Ectodermal cell (in vitro differentiated cells): Measurements from ENCODE around the gene MINDY4. TPM values are rescaled to one million over a fixed set of nuclear protein-coding genes. Genes with fewer than 3 reads are reported as not detected.

Experiments used
- H3K27ac ChIP-seq: 2 replicates; pipeline ENCODE4 v1.7.0; 2013; ENCODE audit warnings: mild to moderate bottlenecking, low read depth, low read length; ENCODE audit not compliant: insufficient read depth, poor library complexity, severe bottlenecking
- H3K27me3 ChIP-seq: 2 replicates; pipeline ENCODE4 v1.7.0; 2013; ENCODE audit warnings: mild to moderate bottlenecking, low read length; ENCODE audit not compliant: insufficient read depth, control insufficient read depth, poor library complexity, severe bottlenecking
- H3K36me3 ChIP-seq: one replicate; pipeline ENCODE4 v1.7.0; 2013; ENCODE audit warnings: low read length; ENCODE audit not compliant: control insufficient read depth, insufficient read depth
- H3K4me1 ChIP-seq: one replicate; pipeline ENCODE4 v1.7.0; 2013; ENCODE audit warnings: low read length; ENCODE audit not compliant: control insufficient read depth, insufficient read depth
- H3K4me3 ChIP-seq: 2 replicates; pipeline ENCODE4 v1.7.0; 2013; ENCODE audit warnings: low read depth, low read length, control low read depth; ENCODE audit not compliant: insufficient read depth
- H3K9me3 ChIP-seq: 2 replicates; pipeline ENCODE4 v1.7.0; 2013; ENCODE audit warnings: mild to moderate bottlenecking, low read length, moderate library complexity; ENCODE audit not compliant: control insufficient read depth
- WGBS, 2 experiments: methylation state at CpG; one replicate each; pipeline ENCODE4 v1.1.7; 2013; ENCODE audit warnings: missing lambda C conversion rate in 2 of 2; 5-methylcytosine and 5-hydroxymethylcytosine counted together
- polyA plus RNA-seq, 4 experiments: library from polyadenylated mRNA; stranded (reverse); fragments of 50-300 nt; gene quantifications; one replicate each; pipeline ENCODE4 v1.2.3, GENCODE V29; 2013

The MINDY4 gene
- polyA plus RNA-seq (2013, experiment 1 of 4): 6.6 TPM
- polyA plus RNA-seq (2013, experiment 2 of 4): 7.7 TPM
- 4.5 TPM for polyA plus RNA-seq (2013, experiment 3 of 4)
- polyA plus RNA-seq (2013, experiment 4 of 4): 5.6 TPM

DNA sequence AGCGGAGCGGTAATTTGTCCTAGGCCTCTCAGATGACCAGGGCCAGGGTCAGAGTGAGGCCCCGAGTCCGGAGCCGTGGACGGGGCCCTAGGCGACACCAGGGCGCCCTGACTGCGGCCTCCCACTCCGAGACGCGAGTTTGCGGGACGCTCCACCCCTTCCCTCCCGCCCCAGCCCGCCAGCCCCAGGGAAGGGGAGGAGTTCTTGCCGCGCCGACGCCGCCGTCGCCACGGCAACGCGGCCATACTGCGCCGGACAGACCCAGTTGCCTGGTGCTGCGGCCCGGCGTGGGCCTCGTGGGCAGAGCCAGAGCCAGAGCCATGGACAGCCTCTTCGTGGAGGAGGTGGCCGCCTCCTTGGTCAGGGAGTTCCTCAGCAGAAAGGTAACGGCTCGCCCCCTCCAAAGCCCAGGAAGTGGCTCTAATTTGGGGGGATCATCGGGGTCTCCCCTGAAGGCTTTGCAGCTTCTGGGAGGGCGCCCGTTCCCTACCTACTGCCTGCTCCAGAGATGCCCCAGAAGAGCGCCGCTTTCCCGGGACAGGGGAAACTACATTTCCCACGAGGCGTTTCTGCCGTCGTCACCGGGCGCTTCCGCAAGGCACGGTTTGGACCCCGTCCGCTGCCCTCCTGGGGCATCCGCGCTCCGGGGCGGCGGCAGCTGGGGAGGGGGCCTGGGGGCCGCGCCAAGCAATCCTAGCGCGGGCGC is at the start of gene MINDY4:
MINDY4 (plus strand) TSS at position 244 of the 706 bp plus-strand sequence; CDS start at position 321, 77 bp downstream.
- Histone ChIP-seq H3K4me3 (peak within 1 kb of the TSS; percentile 73), H3K36me3 (no peaks in the 10 kb centered on the region), H3K9me3 (no peaks in the 10 kb centered on the region), H3K27ac (peak within 1 kb of the TSS; percentile 2), H3K27me3 (peaks cover 4% of the 10 kb centered on the region), H3K4me1 (peaks cover 7% of the 10 kb centered on the region)
- WGBS, 2 experiments: 2 to 3% methylated on average over 62 of the region's 62 CpGs

DNA sequence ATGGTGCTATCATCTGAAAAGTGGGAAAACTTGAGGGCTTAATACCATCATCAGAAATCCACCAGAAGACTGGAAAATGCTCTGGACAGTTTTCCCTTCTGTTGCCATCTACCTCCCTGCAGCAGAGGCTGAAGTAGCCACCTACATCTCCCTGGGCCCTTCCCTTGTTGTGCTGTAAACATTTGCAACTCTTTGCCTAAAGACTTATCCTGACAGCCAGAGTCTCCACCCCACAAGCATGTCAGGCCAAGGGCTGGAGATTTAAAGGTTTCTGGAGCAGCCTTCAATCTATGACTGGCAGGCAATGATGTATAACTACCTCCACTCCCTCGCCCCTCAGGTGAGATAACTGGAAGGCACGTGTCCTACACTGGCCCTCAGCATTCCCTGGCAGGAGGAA is 49.0 kb upstream of the MINDY4 start:
- Histone ChIP-seq H3K27ac (no peak overlapping the region), H3K27me3 (no peaks in the 10 kb centered on the region), H3K4me3 (no peak overlapping the region), H3K4me1 (peaks cover 5% of the 10 kb centered on the region), H3K9me3 (no peaks in the 10 kb centered on the region), H3K36me3 (no peaks in the 10 kb centered on the region)
- 91% methylated on average over 2 of the region's 2 CpGs for WGBS, 2 experiments

DNA sequence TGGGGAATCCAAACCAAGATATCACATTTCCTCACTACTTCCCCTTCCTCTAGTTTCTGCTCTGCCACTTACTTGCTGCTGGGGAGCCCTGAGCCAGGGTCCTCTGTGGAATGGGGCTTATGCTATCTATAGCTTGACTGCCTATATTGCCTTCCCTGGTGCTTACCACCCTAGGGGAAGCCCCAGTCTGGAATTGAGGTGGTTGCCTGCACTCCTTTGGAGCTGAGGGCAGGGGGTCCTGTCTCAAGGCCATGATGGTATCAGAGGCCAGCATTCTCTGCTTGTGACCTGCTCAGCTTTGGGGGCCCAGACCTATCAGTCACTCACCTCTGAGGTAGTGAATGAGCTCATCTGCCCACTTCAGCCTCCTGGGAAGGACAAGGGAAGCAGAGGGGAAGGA is 48.5 kb upstream of the MINDY4 start:
- Histone ChIP-seq H3K36me3 (no peaks in the 10 kb centered on the region), H3K27me3 (no peaks in the 10 kb centered on the region), H3K4me3 (no peak overlapping the region), H3K27ac (no peak overlapping the region), H3K9me3 (no peaks in the 10 kb centered on the region), H3K4me1 (peaks cover 6% of the 10 kb centered on the region)

DNA sequence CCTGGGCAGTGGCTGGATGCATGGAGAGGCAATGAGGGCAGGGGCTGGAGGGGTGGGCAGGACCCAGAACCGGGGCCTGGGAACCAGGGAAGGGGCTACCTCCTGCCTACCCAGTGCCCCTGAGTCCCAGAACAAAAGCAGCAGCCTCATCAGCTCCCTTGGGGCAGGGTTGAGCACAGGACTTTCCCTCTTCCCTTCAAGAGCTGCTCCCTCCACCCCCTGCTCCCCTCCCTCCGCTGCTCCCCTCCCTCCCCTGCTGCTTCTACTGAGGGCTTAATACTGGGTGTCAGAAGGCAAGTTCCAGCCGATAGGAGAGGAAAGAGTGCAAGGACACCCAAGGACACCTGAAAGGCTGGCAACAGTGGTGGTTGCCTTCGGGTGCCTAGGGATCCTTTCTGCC is 47.4 kb upstream of the MINDY4 start:
- no peaks in the 10 kb centered on the region for H3K27me3 ChIP-seq
- H3K4me3 ChIP-seq: no peak overlapping the region
- no peaks in the 10 kb centered on the region for H3K36me3 ChIP-seq
- H3K4me1 ChIP-seq: peaks cover 6% of the 10 kb centered on the region
- no peaks in the 10 kb centered on the region for H3K9me3 ChIP-seq
- no peak overlapping the region for H3K27ac ChIP-seq
- 70 to 78% methylated on average over 4 of the region's 4 CpGs for WGBS, 2 experiments

DNA sequence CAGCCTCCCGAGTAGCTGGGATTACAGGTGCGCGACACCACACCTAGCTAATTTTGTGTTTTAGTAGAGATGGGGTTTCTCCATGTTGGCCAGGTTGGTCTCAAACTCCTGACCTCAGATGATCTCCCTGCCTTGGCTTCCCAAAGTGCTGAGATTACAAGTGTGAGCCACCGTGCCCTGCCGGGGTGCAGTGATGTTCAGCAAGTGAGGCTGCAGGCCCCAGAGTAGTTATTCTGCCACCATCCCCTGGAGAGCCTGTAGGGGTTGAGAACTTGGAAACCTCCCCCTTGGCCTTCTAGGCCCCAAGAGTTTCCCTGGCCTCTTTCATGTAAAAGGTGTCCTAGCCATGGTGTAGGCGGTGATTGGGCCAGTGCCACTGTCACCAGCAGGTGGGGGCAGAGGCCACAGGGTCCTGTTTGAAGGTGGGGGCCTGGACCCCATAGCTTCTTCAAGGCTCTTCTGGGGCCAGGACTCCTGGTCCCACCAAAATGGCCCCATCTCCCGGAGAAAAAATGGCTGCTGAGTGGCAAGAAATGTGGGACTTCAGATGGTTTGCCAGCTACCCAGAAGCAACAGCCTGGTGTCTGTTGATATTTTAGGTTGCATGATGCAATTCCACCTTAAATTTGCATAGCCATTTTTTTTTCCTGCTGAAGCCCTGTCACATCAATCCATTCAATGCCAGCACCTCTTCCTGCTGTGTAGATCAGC is 44.8 kb upstream of the MINDY4 start:
- no peak overlapping the region for H3K4me3 ChIP-seq
- no peak overlapping the region for H3K27ac ChIP-seq
- WGBS, 2 experiments: 94 to 100% methylated on average over 7 of the region's 7 CpGs
- H3K9me3 ChIP-seq: no peaks in the 10 kb centered on the region
- H3K36me3 ChIP-seq: no peaks in the 10 kb centered on the region
- no peaks in the 10 kb centered on the region for H3K27me3 ChIP-seq
- H3K4me1 ChIP-seq: peaks cover 6% of the 10 kb centered on the region

DNA sequence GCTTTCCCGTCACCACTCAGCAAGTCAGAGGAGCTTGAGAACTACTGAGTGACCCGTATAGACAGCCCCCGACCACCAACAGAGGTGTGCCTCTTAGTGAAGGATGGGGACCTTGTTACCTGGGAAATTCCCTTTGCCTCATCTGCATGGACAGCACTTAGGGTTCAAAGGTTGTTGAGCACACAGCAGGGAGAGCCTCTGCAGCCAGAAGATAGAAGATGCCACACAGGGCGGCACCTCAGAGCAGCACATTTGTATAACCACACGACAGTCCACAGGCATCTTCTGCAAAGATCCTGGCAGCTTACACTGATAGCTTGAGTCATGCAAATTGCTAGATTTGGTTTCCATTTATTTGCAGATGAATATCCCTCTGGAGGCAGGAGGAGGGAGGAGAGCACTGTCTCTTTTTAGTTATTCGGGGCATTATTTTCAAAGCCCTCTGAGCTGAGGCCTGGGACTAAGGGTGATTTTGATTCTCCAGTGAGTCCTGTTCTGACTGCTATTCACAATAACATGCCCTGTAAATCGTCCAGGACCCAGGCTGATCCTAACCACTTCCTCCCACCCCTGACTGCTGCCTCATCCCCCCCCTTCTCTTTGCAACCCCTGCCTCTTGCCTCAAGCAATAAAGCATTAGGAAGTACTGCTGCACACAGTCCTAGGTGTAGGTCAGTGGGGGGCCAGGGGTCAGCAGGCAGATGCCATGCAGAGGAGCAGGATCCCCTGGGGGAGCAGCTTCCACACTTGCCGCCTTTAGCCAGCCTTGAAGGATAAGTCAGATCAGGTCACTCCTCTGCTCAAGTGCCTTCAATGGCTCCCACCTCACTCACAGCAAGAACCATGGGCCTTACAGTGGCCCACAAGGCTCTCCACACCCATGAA is 43.9 kb upstream of the MINDY4 start:
- H3K27ac ChIP-seq: no peak overlapping the region
- H3K27me3 ChIP-seq: no peaks in the 10 kb centered on the region
- 28 to 36% methylated on average over 8 of the region's 8 CpGs for WGBS, 2 experiments
- no peak overlapping the region for H3K4me3 ChIP-seq
- H3K9me3 ChIP-seq: no peaks in the 10 kb centered on the region
- no peaks in the 10 kb centered on the region for H3K36me3 ChIP-seq
- H3K4me1 ChIP-seq: peaks cover 6% of the 10 kb centered on the region

DNA sequence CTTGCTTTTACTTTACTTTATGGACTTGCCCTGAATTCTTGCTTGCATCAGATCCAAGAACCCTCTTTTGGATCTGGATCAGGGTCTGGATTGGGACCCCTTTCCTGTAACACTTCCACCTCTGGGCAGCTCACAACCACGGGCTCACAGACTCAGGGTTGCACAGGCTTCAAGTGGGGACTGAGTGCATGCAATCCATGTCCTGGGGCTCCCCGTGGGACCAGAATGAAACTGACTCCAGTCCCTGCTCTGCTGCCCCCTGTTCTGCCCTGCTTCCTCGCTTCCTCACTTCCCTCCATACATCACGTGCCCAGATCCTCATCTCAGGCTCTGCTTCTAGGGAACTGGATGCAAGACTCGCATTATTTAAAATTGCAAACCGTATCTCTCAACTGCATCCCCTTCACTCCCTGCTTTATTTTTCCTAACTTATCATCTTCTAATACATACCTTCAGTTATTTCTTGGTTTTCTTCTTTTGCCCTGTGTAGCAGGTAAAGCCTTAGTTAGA is 42.6 kb upstream of the MINDY4 start:
- no peaks in the 10 kb centered on the region for H3K36me3 ChIP-seq
- WGBS, 2 experiments: 81 to 82% methylated on average over 6 of the region's 6 CpGs
- H3K4me1 ChIP-seq: peaks cover 6% of the 10 kb centered on the region
- H3K9me3 ChIP-seq: no peaks in the 10 kb centered on the region
- H3K27me3 ChIP-seq: no peaks in the 10 kb centered on the region
- H3K4me3 ChIP-seq: no peak overlapping the region
- H3K27ac ChIP-seq: no peak overlapping the region

DNA sequence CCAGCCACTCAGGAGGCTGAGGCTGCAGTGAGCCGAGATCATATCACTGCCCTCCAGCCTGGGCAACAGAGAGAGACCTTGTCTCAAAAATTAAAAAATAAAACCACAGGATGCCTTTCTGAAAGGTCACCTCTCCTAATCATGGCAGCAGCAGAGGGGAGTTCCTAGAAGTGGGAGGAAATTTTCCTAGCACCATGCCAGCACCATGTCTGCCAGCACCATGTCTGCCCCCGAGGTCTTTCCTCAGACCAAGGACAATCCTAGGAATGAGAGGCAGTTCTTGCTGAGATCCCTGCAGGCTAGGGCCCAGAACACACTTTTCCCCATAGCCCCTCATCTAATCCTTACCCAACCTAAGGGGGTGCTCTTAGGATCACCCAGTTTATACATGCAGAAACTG is 41.6 kb upstream of the MINDY4 start:
- H3K36me3 ChIP-seq: no peaks in the 10 kb centered on the region
- H3K4me3 ChIP-seq: no peak overlapping the region
- no peaks in the 10 kb centered on the region for H3K27me3 ChIP-seq
- WGBS, 2 experiments: 82 to 86% methylated on average over 2 of the region's 2 CpGs
- H3K9me3 ChIP-seq: no peaks in the 10 kb centered on the region
- peaks cover 6% of the 10 kb centered on the region for H3K4me1 ChIP-seq
- no peak overlapping the region for H3K27ac ChIP-seq

DNA sequence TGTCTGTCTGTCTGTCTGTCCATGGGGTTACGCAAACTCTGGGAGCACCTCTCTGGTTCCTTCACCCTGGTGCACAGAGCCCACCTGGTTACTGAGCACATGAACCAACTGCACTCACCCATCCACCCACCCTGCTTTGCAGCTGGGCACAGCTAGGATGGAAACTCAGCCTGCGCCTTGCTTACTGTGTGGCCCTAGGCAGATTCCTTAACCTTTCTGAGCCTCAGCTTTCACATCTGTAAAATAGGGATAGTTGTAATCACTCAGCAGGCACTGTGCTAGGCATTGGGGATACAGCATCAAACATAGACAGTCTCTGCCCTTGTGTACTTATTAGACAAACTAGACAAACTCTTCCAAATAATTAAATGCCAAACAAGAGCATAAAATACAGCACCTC is 41.1 kb upstream of the MINDY4 start:
- no peaks in the 10 kb centered on the region for H3K27me3 ChIP-seq
- H3K27ac ChIP-seq: no peak overlapping the region
- no peaks in the 10 kb centered on the region for H3K36me3 ChIP-seq
- no peak overlapping the region for H3K4me3 ChIP-seq
- WGBS, 2 experiments: 93 to 96% methylated on average over 2 of the region's 2 CpGs
- peaks cover 6% of the 10 kb centered on the region for H3K4me1 ChIP-seq
- H3K9me3 ChIP-seq: no peaks in the 10 kb centered on the region

DNA sequence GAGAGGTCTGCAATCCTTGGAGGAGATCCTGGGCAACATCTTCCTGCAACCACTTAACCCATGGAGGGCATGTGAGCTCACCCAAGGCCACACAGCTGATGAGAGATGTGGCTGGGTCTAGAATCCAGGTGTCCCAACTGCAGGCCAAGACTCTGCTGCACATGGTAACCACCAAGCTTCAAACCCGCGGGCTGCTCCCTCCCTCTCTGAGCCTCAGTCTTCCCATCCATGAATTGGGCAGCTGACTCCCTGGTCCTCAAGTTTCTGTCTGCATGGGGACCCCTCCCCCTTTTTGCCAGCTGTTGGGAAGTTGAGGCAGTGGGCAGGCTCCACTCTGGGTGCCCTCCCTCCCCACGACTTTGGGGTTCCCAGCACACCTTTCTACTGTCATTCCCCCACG is 40.2 kb upstream of the MINDY4 start:
- peaks cover 6% of the 10 kb centered on the region for H3K4me1 ChIP-seq
- no peaks in the 10 kb centered on the region for H3K9me3 ChIP-seq
- no peak overlapping the region for H3K4me3 ChIP-seq
- H3K27ac ChIP-seq: no peak overlapping the region
- H3K36me3 ChIP-seq: no peaks in the 10 kb centered on the region
- 91 to 93% methylated on average over 4 of the region's 4 CpGs for WGBS, 2 experiments
- no peaks in the 10 kb centered on the region for H3K27me3 ChIP-seq
